Activated CD4-positive, alpha-beta T cell treated with anti-CD3 and anti-CD28 coated beads, Interleukin-2, amount 50 U/mL, for 1 hour (primary cell): ENCODE results near the gene DPYD.

Experiments used
- DNase-seq: peaks from one replicate; pipeline ENCODE4 v3.0.0-alpha.2; 2020

DPYD gene

DNA sequence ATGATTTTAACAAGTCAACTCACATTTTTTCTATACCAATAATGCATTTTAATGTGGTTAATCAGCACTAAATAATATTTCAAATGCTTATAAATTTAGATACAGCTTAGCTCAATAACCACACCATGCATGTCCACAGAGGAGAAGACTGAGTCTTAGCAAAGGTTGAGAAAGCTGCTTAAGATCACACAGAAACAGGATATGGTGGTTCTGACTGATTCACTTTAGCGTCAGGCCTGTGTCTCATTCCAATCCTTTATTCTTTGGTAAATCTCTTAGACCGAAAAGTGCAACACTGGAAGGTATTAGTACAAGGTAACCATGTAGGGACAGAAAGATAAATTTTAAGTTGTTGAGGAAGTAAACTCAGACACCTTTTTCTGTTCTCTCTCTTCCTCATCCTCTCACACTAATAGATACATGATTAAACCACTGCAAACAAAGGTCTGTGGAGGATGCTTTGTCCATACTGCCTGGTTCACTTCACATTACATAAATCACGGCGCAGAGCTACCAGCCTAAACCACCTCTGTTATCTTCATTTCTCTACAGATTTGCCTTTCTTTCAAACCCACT is 139.0 kb downstream of the DPYD start:
- no peak for DNase-seq

DNA sequence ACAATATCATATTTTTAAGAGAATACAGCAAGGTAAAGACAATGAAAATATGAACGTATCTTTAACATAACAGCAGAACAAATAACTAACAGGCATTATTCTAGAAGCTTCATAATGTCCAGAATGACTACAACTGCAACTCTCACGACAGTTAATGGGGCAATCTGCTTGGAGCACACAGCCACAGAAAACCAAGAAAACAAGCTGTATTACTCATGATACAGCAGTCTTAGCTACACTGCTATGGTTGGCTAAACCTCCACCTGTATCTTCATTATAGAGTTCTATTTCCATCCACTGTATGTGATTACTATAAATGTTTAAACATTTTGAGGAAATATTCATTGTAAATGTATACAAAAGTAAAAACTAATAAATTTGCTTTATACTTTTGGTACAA is 139.9 kb downstream of the DPYD start:
- DNase-seq = no peak

DNA sequence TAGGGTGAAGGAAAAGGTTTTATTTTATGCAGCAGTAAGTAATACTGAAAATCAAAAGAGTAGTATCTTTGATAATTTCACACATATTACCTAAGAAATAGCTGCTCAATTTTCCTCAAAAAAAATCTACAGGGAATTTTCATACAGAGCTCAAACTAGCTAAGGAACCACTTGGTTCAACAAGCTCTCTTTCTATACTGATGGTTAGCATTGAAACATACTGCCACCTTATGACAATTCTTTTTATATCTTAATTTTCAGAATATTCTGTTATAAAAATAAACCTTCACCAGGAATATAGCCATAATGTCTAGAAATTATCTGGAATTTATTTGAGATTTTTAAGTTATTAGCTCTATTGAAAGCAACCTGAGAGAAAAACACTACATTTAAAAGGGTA is 142.1 kb downstream of the DPYD start:
- DNase-seq = no peak

DNA sequence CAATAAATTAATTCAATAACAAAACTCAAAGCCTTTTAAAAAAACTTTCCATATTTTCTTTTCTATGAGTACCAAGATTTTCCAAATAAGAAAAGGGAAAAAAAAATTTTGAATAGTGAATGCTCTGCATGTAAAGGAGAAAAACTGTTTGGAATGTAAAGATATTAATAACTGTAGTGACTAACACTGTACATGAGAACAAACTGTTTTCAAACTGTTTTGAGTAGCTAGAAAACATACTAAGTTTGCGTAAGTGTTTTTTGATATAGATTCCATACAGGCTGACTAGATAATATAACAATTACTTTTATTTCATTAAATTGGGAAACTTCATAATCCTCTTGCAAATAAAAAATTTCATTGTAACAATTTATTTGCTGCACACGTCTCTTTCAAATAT is 150.5 kb downstream of the DPYD start:
- no peak for DNase-seq

DNA sequence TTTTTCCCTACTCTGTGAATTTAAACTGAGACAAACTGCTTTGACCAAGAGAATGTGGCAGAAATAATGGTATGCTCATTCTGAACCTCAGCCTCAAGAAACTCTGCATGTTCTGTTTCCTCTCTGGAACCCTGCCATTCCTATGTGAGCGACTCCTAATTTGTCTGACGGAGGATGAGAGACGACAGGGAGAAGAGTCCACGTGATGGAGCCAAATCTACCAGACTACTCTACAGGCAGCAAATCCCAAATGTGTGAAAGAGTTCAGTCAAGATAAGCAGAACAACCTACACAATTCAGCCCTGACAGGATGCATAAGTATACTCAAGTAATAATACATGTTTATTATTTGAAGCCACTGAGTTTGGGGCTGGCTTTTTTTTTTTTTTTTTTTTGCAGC is 153.5 kb downstream of the DPYD start:
- no peak for DNase-seq

DNA sequence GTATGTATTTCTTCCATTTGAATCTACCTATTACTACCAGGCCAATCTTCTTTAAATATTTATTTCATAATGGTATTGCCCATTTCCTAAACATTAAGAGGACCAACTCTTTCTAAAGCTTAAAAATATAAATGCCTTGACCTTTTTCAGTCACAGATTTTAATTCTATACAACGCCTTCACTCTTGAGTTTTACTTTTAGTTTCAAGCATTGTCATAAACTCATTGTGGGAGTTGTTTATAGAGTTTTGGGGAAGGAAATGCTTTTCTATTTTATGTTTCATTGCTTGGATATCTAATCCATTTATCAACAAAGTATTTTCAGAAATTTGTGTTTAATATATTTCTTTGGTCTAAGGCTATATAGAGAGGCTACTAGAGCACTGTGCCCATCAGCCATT is 155.8 kb downstream of the DPYD start:
- DNase-seq = no peak

DNA sequence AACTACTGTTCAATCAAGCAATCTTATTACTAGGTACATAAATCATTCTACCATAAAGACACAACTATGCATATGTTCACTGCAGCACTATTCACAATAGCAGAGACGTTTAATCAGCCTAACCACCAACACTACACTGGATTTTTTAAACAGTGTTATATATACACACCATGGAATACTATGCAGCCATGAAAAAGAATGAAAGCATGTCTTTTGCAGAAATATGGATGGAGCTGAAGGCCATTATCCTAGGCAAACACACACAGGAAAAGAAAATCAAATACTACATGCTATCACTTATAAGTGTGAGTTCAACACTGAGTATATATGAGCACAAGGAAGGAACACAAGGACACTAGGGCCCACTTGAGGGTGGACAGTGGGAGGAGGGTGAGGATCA is 159.2 kb downstream of the DPYD start:
- DNase-seq = no peak

DNA sequence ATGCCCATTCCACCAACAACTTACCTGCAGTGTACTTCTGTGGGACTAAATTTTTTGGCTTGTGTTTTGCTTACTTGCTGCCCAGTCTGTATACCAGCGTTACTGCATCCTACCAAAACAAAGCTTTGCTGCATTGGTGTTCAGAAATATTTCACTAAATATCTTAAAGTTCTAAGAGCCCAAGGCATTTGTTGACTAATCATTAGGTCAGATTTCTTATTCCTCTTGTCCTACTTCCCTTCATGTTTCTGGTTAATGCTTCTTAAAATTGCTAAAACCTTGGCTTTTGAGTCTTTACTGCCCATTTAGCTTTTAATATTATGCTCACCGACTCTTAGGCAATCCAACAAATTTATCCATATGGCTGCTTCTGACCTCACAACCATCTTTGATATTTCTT is 161.8 kb downstream of the DPYD start:
- no peak for DNase-seq

DNA sequence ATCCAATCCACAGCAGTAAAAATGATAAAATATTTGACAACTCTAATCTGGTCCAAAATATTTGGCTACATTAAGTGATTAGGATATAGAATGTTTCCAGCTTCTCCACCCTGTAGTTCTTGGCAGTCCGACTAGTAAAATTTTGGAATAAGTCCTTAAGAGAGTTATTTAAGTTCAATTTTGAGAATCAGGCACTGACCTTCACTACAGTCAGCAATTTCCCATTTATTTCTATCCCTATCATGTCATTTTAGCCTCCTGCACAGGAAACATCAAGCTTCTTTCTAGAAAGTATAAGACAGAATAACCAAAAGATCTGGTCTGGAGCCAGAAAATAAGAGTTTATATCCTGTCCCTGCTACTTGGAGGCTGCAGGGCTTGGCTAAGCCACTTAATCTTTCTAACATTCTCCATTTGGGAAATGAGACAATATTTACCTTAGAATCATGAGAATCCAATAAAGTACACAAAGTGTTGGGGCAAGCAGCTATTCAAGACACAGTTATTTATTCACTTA is 162.2 kb downstream of the DPYD start:
- DNase-seq = no peak

DNA sequence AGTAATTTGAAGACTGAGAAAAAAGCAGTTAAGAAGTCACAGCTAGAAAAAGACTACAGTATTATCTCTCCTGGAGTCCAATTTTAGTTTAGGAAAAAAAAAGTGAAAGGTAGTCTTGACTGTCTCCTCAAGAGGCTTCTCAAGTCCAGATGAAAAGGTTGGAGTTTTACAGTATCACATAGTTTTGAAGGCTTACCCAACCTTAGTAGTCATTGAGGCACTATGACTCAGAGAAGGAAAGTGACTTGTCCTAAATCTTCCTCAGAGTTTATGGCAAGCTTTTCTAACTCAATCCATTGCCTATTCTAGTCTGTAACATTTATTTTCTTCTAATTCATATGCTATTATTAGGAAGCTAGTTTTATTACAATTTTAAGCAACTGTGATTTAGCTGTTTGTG is 174.9 kb downstream of the DPYD start:
- DNase-seq = no peak

DNA sequence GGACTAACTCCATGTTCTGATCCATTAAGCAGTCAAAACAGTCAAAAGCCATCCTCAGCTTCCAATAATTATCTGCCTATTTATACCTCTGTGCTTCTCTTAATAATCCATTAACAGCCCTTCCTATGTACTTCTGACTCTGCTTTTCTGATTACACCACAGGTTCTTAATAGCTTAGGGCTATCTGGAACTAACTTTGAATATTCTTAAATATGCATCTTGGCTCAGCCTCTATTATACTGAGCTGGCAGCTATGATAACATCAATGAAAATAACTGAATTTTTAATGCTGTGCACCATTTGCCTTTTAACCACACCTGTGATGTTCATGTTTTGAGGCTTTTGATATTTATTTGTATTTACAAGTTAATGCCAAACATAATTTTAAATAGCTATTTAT is 175.9 kb downstream of the DPYD start:
- DNase-seq = no peak

DNA sequence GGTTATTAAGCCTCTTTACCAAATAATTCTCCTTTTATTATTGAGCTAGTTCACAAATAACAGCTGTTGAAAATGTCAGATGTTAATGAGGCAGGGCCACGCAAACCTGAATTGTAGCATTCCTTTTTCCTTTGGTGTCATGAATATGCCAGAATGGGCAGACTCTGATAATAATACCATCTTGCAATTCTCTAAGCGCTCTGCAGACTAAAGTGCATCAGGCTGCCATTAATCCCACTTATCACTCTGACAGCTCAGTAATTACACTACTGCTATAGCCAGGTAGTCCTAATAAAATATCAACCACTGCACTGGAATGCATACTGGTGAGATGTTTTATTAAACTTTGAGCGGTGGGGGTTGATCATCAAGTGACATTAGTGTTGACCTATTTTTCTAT is 177.7 kb downstream of the DPYD start:
- no peak for DNase-seq

DNA sequence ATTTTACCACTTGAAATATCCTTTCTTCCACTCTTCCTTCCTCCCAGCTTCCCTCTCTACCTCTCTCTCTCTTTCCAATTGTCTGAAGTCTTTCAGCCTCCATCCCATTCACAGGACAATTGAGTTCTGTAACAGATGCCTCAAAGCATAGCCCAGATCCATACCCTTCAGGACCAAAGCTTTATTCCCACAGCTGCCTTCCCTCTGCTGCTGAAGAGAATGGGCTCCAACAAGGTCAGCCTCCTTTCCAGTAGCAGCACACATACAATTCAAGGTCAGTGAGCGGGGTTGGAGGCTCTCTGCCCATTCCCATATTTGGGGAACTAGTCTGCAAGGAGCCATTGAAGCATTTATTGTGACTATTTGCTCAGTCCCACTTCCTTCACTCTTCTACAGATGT is 179.9 kb downstream of the DPYD start:
- no peak for DNase-seq

DNA sequence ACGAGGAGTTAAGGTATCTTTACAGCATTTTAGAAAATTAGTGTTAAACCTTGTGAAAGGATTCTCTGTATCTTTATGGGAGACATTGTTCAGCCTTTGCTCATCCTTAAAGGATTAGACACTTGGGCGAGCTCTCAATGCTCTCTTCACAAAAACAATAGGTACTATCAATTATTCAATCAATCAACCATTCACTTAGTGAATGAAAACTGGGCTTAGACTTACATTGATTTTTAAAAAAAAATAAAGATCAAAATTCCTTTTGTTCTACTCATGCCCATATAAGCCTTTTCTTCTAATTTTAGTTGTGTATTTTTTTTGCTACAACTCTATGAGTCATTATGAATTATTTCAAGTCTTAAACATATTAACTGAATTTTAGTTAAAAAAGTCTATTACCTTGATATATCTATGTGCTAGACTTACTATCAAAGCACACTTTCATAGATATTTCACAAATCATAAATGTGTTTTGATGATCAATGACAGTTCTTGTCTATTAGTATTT is 181.2 kb downstream of the DPYD start:
- DNase-seq = no peak

DNA sequence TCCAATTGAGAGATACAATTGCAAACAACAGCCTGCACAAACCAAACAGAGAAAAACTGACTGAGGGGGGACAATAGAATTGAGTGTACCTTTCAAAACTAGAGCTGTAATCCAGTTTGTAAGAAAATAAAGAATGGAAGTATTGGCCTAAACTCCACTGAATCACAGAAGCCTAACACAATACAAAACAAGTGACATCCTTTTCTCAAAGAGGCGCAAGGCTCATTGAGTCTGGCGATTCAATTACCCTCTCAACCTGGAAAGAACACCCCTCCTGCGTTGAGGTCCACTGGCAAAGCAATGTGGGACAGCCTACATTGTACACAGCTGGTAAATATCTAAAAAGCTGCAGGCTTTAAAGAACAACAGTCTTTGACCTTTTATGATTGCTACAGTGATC is 182.6 kb downstream of the DPYD start:
- no peak for DNase-seq

DNA sequence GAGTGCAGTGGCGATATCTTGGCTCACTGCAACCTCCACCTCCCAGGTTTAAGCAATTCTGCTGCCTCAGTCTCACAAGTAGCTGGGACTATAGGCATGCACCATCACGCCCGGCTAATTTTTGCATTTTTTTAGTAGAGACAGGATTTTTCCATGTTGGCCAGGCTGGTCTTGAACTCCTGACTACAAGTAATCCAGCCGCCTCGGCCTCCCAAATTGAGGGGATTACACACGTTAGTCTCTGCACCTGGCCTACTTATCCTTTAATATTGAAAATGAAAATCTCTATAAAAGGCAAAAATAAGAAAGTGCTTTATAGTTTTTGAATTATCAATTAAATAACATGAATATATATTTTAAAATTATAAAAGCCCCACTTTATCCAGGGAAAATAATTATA is 190.6 kb downstream of the DPYD start:
- no peak for DNase-seq

DNA sequence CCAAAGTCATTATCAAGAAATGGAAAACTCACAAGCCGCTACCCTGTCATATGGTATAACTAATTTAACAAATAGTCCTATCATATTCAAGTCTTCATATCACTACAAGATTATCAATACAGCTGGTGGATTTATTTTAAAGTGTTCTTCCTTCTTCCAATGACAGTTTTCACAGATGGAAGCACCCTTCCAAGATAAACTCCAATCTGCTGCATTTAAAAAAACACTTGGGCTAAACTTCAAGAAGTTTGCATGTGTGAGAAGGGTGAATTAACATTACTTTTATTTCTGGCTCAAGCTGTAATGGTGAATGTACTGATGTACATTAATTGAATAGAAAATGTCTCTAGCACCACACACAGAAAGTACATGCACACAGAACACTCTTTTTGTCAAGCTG is 192.4 kb downstream of the DPYD start:
- DNase-seq = no peak

DNA sequence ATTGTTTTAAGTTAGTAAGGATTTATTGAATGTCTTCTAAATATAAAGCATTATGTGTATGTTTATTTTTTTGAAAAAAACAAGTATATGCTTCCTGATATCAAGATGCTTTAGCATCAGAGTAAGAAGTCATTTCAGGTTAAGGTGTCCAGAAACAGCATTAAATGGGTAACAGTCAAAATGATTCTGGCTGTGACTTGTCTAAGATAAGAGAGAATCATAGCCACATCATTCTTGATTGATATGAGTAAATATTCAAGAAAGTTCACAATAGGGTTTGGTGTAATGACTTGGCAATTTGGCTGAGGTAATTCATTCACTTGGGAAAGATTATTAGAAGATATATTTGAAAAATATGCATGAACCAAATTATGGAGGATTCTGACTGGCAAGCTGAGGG is 193.8 kb downstream of the DPYD start:
- DNase-seq = no peak

DNA sequence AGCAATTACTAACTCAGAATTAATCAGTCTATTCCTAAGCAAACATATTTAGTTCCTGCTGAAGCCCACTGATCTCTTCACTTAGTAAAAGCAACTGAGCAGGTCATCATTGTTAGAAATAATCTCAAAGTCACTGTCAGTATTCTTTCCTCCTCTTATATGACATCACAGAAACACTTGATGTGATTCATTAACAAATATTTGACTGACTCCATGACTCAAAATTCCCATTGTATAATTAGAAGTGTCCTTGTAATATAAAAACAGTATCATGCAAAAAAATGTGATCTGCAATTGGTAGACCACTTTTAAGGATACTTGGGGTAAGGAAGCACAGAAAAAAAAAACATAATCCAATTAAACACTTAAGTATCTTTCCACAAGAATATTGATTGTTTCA is 194.4 kb downstream of the DPYD start:
- DNase-seq = no peak

DNA sequence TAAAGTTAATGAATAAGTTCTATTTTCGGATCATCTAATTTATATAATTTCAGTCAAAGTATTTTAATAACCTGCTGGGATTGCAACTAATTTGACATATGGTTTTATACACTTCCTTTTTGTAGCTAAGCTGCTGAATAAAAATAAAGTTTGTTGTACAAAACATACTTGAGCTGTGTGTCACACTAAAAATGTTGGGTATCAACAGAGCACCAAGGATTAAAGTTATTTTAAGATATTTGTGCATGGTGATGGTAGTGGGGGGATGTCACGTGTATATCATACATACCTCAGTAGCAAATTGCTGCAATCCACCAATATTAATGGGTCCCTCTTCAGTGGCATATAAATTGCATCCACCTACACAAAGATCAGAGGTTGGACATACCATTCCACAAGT is 199.6 kb downstream of the DPYD start:
- DNase-seq = no peak

DNA sequence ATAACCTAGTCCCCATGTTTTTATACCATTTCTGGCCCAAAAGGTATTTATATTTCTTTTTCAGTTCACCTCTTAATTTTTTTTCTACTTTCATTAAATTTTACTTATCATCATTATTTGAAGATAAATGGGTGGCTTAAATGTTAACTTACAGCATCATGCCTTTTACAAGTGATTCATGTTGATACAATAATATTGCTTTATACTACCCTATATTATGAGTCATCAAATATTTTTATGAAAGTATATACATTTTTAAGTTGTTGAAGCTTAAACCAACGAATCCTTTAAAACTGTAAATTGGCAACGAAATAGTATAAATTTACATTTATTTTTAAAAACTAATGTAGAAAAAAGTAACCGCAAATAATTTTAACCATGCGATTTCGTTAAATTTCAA is 207.9 kb downstream of the DPYD start:
- DNase-seq = no peak

DNA sequence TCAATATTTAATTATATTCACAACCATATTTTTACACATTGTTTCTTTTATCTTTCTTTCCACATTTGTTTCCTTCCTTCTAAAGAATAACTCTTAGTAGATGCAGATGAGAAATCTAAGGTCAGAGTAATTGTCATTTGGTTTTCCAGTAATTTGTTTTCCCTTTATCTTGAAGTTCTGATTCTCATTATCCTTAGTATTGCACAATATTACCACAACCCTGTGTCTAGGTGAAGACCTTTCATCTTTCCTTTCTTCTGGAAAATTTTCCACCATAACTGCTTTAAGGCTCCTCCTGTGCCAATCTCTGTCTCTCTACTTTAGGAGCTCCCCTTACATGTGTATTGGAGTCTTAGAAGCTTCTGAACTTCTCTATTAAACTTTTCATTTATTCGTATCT is 209.0 kb downstream of the DPYD start:
- no peak for DNase-seq

DNA sequence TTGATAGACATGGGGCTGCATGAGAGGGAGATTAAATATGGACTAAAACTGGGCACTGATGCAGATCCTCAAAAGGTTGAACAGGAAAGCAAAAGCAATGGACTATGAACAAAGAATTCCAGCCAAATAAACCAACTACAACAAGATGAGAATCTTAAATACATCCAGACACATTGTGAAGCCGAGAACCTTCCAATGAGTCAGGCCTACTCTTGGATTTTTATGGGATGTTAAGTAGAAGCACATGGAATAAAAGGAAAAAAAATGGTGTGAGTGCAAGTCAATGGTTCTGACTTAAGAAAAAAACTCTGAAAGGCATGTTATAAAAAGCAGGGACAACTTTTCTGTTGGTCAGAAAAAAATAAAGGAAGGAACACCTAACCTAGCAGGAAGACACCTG is 227.2 kb downstream of the DPYD start:
- DNase-seq = no peak

DNA sequence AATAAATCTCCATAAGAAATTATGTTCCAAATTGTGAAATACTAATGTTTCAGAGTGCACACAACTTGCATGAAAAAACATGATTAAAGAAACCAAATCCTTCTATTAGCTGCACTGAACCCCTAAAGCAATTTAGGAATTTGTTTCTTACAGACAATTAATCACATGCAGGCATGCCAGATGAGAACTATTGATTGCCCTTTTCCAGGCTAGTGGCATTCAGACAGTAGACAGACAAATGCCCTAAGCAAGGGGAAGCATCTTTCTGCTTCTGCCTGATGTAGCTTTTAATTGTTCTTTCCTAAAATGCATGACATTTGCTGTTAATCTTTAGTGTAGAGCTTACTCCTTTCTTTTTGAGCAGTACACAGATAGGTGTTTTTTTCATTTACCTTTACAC is 229.5 kb downstream of the DPYD start:
- DNase-seq = no peak

DNA sequence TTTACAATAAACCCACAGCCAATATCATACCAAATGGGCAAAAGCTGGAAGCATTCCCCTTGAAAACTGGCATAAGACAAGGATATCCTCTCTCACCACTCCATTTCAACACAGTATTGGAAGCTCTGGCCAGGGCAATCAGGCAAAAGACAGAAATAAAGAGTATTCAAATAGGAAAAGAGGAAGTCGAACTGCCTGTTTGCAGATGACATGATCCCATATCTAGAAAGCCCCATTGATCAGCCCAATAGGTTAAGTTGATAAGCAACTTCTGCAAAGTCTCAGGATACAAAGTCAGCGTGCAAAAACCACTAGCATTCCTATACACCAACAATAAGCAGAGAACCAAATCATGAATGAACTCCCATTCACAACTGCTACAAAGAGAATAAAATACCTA is 235.5 kb downstream of the DPYD start:
- no peak for DNase-seq

DNA sequence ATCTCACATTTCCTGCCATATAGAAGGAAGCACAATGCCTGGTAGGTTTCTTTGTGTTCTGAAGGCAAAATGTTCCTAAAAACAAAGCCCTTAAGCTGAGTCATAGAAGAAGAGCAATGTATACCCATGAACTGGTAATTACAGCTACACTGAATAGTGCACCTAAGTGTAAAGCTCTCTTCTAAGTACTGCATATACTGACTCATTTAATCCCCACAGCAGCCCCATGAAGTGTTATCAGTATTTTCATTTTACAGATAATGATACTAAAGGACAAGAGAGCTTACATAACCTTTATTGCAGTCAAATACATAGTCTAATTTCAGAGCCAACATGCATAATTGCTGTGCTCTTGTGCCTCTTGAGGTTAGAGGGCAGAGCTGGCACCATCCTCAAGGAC is 239.9 kb downstream of the DPYD start:
- DNase-seq = no peak
